Memory B cell (primary cell): ENCODE results near the gene OSBPL8.

Experiments used
- ATAC-seq: fragments of 150-1000 bp; cut with Tn5 transposase; 2 replicates; pipeline ENCODE4 v1.10.0; 2021; ENCODE audit warnings: low read depth, mild to moderate bottlenecking, moderate library complexity
- DNase-seq, 2 donors: peaks; one replicate each; pipeline ENCODE4 v3.0.0; 2022; ENCODE audit warnings: low spot score in 2 of 2
- H3K27ac Mint-ChIP-seq: one replicate; pipeline ENCODE4 v1.8.0; 2022; ENCODE audit warnings: mild to moderate bottlenecking, moderate library complexity, mixed read lengths
- H3K27me3 Mint-ChIP-seq: one replicate; pipeline ENCODE4 v1.8.0; 2022; ENCODE audit warnings: mixed read lengths
- H3K36me3 Mint-ChIP-seq: one replicate; pipeline ENCODE4 v1.8.0; 2022; ENCODE audit warnings: mild to moderate bottlenecking, mixed read lengths
- H3K4me1 Mint-ChIP-seq: one replicate; pipeline ENCODE4 v1.8.0; 2022; ENCODE audit warnings: mixed read lengths
- H3K4me3 Mint-ChIP-seq: one replicate; pipeline ENCODE4 v1.8.0; 2022; ENCODE audit warnings: mild to moderate bottlenecking, moderate library complexity, mixed read lengths
- H3K9me3 Mint-ChIP-seq: one replicate; pipeline ENCODE4 v1.8.0; 2022; ENCODE audit warnings: mixed read lengths

The OSBPL8 gene

DNA sequence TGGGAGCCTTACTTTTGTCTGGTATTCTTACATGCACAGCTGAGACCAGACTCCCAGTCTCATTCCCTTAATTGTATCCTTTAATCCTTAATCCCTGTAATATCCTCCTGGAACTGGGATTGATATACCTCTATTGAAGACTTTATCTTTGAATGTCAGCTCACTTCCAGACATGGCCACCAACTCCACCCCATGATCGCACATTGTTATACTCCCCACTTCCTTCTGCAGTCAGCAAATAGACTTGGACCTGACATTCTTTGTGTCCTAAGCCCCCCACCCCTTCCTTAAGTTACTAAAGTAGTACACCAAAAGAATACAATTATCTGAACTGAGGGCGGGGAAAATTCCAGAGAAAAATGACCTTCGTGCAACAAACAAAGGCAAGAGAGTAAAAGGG is 8.6 kb upstream of the OSBPL8 start:
- Mint-ChIP-seq H3K36me3 (no peaks in the 10 kb centered on the region), H3K27me3 (no peaks in the 10 kb centered on the region), H3K27ac (no peak overlapping the region), H3K4me3 (no peak overlapping the region), H3K9me3 (no peaks in the 10 kb centered on the region), H3K4me1 (peaks cover 5% of the 10 kb centered on the region)
- DNase-seq, result no peak
- no peak for ATAC-seq

GRCh38 chr12:76563061-76563460 is 3.5 kb upstream of the OSBPL8 start:
- Mint-ChIP-seq H3K4me1 (peaks cover 3% of the 10 kb centered on the region), H3K36me3 (no peaks in the 10 kb centered on the region), H3K4me3 (no peak overlapping the region), H3K27ac (no peak overlapping the region), H3K9me3 (no peaks in the 10 kb centered on the region), H3K27me3 (no peaks in the 10 kb centered on the region)
- DNase-seq (no peak), ATAC-seq (no peak)

- no peak overlapping the region for H3K27ac Mint-ChIP-seq
- ATAC-seq (no peak), DNase-seq (no peak)
- no peaks in the 10 kb centered on the region for H3K27me3 Mint-ChIP-seq
- peaks cover 7% of the 10 kb centered on the region for H3K4me1 Mint-ChIP-seq
- H3K4me3 Mint-ChIP-seq, result peak overlapping the region; percentile 17
- no peaks in the 10 kb centered on the region for H3K9me3 Mint-ChIP-seq
- H3K36me3 Mint-ChIP-seq, result no peaks in the 10 kb centered on the region
Measured at GRCh38 chr12:76562130-76562529, 2.6 kb upstream of the OSBPL8 start.

DNA sequence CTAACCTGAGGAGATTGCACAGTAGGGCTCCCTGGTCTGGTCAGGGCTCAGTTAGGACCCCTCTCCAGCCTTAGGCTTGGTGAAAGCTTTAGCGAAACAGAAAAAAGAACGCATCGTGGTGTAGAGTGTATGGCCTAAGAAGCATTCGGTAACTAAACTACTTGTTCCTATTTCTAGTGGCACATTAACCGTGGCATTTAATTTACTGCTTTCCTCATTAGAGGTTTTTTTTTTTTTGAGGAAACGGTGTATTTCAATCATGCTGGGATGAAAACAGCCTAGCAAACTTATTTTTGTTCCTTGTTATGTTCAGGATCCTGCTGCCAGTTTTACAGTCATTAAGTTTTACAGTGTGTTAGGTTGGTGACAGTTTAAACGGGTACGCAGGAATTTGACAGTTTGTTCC is 518 bp upstream of the OSBPL8 start:
- Mint-ChIP-seq H3K27me3 (no peaks in the 10 kb centered on the region), H3K4me1 (peaks cover 18% of the 10 kb centered on the region), H3K9me3 (no peaks in the 10 kb centered on the region), H3K27ac (peak overlapping the region; percentile 95), H3K4me3 (peak overlapping the region; percentile 96), H3K36me3 (peaks cover 2% of the 10 kb centered on the region)
- DNase-seq (no peak), ATAC-seq (peak; percentile 18)

- peak; percentile 55 for ATAC-seq
- H3K4me1 Mint-ChIP-seq, result peaks cover 23% of the 10 kb centered on the region
- H3K4me3 Mint-ChIP-seq, result peak overlapping the region; percentile 96
Measured at GRCh38 chr12:76558684-76559399, 729 bp downstream of the OSBPL8 start.

DNA sequence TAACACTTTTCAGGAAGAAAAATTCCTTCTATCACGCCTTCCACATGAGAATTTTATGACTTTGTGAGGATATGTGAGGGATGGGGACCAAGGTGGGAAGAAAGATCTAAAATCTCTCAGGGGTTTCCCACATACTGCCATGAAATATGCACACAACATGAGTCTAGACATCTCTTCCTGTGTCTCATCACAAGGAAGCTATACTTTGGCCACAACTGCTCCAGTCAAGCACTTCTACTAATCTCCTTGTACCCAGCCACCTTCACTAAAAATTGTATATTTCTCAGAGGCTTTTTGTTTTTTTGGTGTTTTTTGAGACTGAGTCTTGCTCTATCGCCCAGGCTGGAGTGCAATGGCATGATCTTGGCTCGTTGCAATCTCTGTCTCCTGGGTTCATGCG is 3.2 kb downstream of the OSBPL8 start:
- Mint-ChIP-seq H3K27me3 (no peaks in the 10 kb centered on the region), H3K36me3 (peaks cover 2% of the 10 kb centered on the region), H3K4me3 (no peak overlapping the region), H3K27ac (peak overlapping the region; percentile 75), H3K9me3 (no peaks in the 10 kb centered on the region), H3K4me1 (peaks cover 39% of the 10 kb centered on the region)
- ATAC-seq, result no peak
- DNase-seq, result no peak

More at GRCh38 chr12:76558684-76559399, 729 bp downstream of the OSBPL8 start:
- H3K27me3 Mint-ChIP-seq, result no peaks in the 10 kb centered on the region
- H3K27ac Mint-ChIP-seq, result peak overlapping the region; percentile 95
- peaks cover 2% of the 10 kb centered on the region for H3K36me3 Mint-ChIP-seq
- H3K9me3 Mint-ChIP-seq, result no peaks in the 10 kb centered on the region
- peak; percentile 37 to 50 for DNase-seq

- no peaks in the 10 kb centered on the region for H3K9me3 Mint-ChIP-seq
- ATAC-seq (no peak), DNase-seq (no peak)
- no peaks in the 10 kb centered on the region for H3K27me3 Mint-ChIP-seq
- peaks cover 2% of the 10 kb centered on the region for H3K36me3 Mint-ChIP-seq
- H3K27ac Mint-ChIP-seq, result peak overlapping the region; percentile 75
- H3K4me1 Mint-ChIP-seq, result peaks cover 43% of the 10 kb centered on the region
- H3K4me3 Mint-ChIP-seq, result no peak overlapping the region
Measured at GRCh38 chr12:76555797-76556196, 3.8 kb downstream of the OSBPL8 start.

DNA sequence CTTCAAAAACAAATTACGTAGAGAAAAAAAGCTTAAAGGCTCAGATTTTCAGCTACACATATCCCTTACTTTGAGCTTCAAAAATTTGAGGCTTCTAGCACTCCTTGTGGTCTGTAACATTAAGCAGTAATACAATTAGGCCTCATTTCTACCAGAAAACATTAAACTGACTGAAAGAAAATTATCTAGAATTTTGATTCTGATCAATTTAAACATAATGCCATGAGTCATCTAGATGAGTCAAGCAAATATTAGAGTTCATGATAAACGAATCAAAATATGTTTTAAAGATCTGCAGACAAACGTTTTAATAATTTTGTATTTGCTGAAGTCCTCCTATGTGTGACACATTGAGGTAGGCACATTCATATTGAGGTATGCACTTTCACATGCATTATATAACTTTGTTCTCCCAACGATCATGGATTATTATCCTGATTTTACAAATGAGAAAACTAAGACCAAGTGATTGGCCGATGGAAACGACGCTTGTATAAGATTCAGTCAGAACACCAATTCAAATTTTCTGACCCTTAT is 4.3 kb downstream of the OSBPL8 start:
- no peaks in the 10 kb centered on the region for H3K9me3 Mint-ChIP-seq
- H3K4me3 Mint-ChIP-seq, result no peak overlapping the region
- peak overlapping the region; percentile 75 for H3K27ac Mint-ChIP-seq
- DNase-seq (no peak), ATAC-seq (no peak)
- H3K4me1 Mint-ChIP-seq, result peaks cover 44% of the 10 kb centered on the region
- H3K27me3 Mint-ChIP-seq, result no peaks in the 10 kb centered on the region
- peaks cover 2% of the 10 kb centered on the region for H3K36me3 Mint-ChIP-seq

GRCh38 chr12:76554405-76555230 is 5.0 kb downstream of the OSBPL8 start:
- DNase-seq (peak in 1 of 2 donors; percentile 14), ATAC-seq (peak; percentile 29)
- Mint-ChIP-seq H3K36me3 (peaks cover 5% of the 10 kb centered on the region), H3K27me3 (no peaks in the 10 kb centered on the region), H3K9me3 (no peaks in the 10 kb centered on the region), H3K4me1 (peaks cover 49% of the 10 kb centered on the region), H3K4me3 (peak overlapping the region; percentile 39), H3K27ac (peak overlapping the region; percentile 75)

GRCh38 chr12:76552343-76552938 is 7.1 kb downstream of the OSBPL8 start:
- Mint-ChIP-seq H3K36me3 (peaks cover 9% of the 10 kb centered on the region), H3K4me3 (no peak overlapping the region), H3K9me3 (no peaks in the 10 kb centered on the region), H3K27me3 (no peaks in the 10 kb centered on the region), H3K4me1 (peaks cover 59% of the 10 kb centered on the region), H3K27ac (no peak overlapping the region)
- no peak for DNase-seq
- no peak for ATAC-seq

DNA sequence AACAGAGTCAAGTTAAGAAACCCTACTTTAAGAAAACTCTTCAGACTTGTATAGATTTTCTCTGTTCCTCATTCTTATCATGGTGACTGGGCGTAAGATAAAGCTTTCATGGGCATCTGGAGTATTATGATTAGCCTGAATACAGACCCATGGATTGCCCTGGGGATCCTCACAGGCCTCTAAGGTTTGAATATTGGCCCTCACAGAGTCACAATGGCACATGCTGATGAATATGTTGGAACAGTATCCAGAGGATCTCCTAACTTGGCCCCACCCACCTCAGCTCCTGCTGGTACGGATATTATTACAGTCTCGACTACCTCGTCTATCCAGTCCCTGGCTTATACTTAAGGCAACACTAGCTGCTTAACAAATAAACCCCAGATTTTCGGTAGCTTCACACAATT is 8.1 kb downstream of the OSBPL8 start:
- Mint-ChIP-seq H3K9me3 (no peaks in the 10 kb centered on the region), H3K4me1 (peaks cover 63% of the 10 kb centered on the region), H3K4me3 (no peak overlapping the region), H3K27ac (no peak overlapping the region), H3K36me3 (peaks cover 9% of the 10 kb centered on the region), H3K27me3 (no peaks in the 10 kb centered on the region)
- DNase-seq (no peak), ATAC-seq (no peak)

GRCh38 chr12:76549131-76549530 is 10.4 kb downstream of the OSBPL8 start:
- Mint-ChIP-seq H3K4me3 (no peak overlapping the region), H3K27me3 (no peaks in the 10 kb centered on the region), H3K27ac (no peak overlapping the region)

GRCh38 chr12:76548222-76548837 is 11.2 kb downstream of the OSBPL8 start:
- Mint-ChIP-seq H3K9me3 (no peaks in the 10 kb centered on the region), H3K4me3 (no peak overlapping the region), H3K36me3 (peaks cover 6% of the 10 kb centered on the region), H3K27me3 (no peaks in the 10 kb centered on the region), H3K27ac (peak overlapping the region; percentile 58), H3K4me1 (peaks cover 51% of the 10 kb centered on the region)
- no peak for ATAC-seq
- no peak for DNase-seq

More at GRCh38 chr12:76549131-76549530, 10.4 kb downstream of the OSBPL8 start:
- ATAC-seq (no peak), DNase-seq (no peak)
- Mint-ChIP-seq H3K9me3 (no peaks in the 10 kb centered on the region), H3K4me1 (peaks cover 48% of the 10 kb centered on the region), H3K36me3 (peaks cover 6% of the 10 kb centered on the region)
